Chondrocyte (in vitro differentiated cells): ENCODE results near the gene CKMT1A. TPM values are rescaled to one million over a fixed set of nuclear protein-coding genes. Genes with fewer than 3 reads are reported as not detected.
A peak's percentile ranks its signal among the peaks of the same experiment; 100 is the strongest.
"Not testable (repeated sequence)": the region's sequence is repeated elsewhere in the genome, so short reads cannot be mapped to it uniquely, and the experiment has no call there.

Experiments used
- DNase-seq: peaks from one replicate; pipeline ENCODE4 v3.0.0; 2021; ENCODE audit warnings: mixed read lengths, low spot score
- H3K27ac Mint-ChIP-seq: one replicate; pipeline ENCODE4 v1.8.0; 2021; ENCODE audit warnings: mild to moderate bottlenecking, moderate library complexity, mixed read lengths; ENCODE audit not compliant: unreplicated experiment
- H3K27me3 Mint-ChIP-seq: 2 replicates; pipeline ENCODE4 v1.8.0; 2021; ENCODE audit warnings: low read depth, mixed read lengths
- H3K36me3 Mint-ChIP-seq: 2 replicates; pipeline ENCODE4 v1.8.0; 2021; ENCODE audit warnings: low read depth, mixed read lengths
- H3K4me1 Mint-ChIP-seq: 2 replicates; pipeline ENCODE4 v1.8.0; 2021; ENCODE audit warnings: low read depth, mild to moderate bottlenecking, mixed read lengths
- H3K4me3 Mint-ChIP-seq: one replicate; pipeline ENCODE4 v1.8.0; 2021; ENCODE audit warnings: mild to moderate bottlenecking, moderate library complexity, mixed read lengths; ENCODE audit not compliant: unreplicated experiment
- H3K9me3 Mint-ChIP-seq: 2 replicates; pipeline ENCODE4 v1.8.0; 2021; ENCODE audit warnings: low read depth, mixed read lengths
- long read RNA-seq: library from polyadenylated mRNA; stranded (forward); transcript quantifications from one replicate; pipeline ENCODE4 v2.0.0, GENCODE V29; 2021
- total RNA-seq: library from RNA; stranded (reverse); gene quantifications from 3 replicates; pipeline ENCODE4 v1.2.1, GENCODE V29; 2021
- TF ChIP-seq, protein P1 (sequence below): fragments of 200-600 bp; sonication (generic); IDR thresholded peaks from 2 replicates; pipeline ENCODE4 v1.5.0; 2021; ENCODE audit warnings: antibody characterized with exemption, mild to moderate bottlenecking, moderate library complexity

CKMT1A gene
- not detected in 3 replicates for total RNA-seq
- long read RNA-seq: 0 reads

GRCh38 chr15:43693148-43694022, at the start of gene CKMT1A:
Gene CKMT1A (plus strand): TSS chr15:43693859. CDS start chr15:43694051, 192 bp downstream.
- not testable (repeated sequence) for H3K9me3 Mint-ChIP-seq, DNase-seq, H3K4me3 Mint-ChIP-seq, H3K36me3 Mint-ChIP-seq, H3K27ac Mint-ChIP-seq, H3K4me1 Mint-ChIP-seq
- H3K27me3 Mint-ChIP-seq: peaks cover 15% of the 10 kb centered on the region

DNA sequence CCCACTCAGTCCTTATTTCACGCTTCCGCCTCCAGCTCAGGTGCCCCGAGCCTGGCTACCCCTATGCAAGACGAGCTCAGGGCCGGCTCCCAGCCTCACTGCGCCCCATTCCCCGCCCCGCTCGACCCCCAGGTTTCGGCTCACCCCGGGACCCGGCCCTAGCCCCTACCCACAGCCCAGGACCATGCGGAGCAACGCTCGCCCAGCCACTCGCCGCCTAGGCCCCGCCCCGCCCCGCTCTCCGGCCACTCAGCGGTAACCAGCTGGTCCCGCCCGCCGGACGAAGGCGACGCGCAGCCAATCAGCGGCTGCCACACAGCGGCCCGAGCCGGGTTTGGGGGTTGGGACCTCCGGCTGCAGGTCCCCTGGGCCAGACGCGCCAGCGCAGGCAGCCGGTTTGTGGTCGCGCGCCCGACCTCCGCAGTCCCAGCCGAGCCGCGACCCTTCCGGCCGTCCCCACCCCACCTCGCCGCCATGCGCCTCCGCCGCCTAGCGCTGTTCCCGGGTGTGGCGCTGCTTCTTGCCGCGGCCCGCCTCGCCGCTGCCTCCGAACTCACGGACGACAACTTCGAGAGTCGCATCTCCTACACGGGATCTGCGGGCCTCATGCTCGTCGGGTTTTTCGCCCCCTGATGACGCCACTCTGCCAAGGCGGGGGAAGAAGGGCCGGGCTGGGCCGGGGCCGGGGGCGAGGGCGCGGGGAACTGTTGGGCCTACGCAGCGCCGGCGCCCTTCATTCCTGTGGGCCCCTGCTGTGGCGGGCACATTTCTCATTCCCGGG, 44.8 kb upstream of the CKMT1A start, which contains the start of gene CATSPER2:
CATSPER2 (minus strand) TSS at position 196 of the 781 bp plus-strand sequence. CDS start 783 bp downstream, outside the sequence.
- H3K27ac Mint-ChIP-seq: no peak within 1 kb of the TSS
- H3K4me3 Mint-ChIP-seq: no peak within 1 kb of the TSS

DNA sequence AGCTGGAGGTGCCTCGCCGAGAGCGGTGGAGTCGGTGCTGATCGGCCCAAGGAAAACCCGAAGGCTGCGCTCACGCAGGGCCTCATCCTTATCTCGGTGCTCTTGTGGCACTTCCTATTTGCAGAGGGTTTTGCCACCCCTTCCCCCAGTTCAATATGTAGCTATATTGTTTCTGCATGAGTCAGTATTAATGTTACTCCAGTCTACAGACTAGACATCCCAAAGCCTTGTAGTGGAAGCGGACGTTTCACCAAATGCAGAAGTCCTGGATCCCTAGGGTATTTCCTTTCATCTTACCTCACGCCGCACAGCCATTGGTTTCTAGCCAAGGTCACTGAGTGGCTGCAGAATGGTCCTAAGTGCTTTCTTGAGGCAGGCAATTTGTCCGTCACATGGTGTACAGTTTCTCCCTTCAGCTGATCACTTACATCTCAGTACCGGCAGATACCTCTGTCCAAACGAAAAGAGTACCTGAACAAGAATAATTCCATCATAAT, 44.2 kb upstream of the CKMT1A start:
- H3K36me3 Mint-ChIP-seq: peaks cover 11% of the 10 kb centered on the region
- H3K4me3 Mint-ChIP-seq, H3K4me1 Mint-ChIP-seq, H3K27me3 Mint-ChIP-seq, H3K27ac Mint-ChIP-seq, H3K9me3 Mint-ChIP-seq, DNase-seq: not testable (repeated sequence)

More for the DNA sequence above, 44.8 kb upstream of the CKMT1A start, which contains the start of gene CATSPER2:
- Mint-ChIP-seq H3K9me3 (no peaks in the 10 kb centered on the region), H3K36me3 (peaks cover 11% of the 10 kb centered on the region), H3K4me1 (no peaks in the 10 kb centered on the region), H3K27me3 (no peaks in the 10 kb centered on the region)
- peak; percentile 90 for DNase-seq
- TF ChIP-seq, protein P1, sequence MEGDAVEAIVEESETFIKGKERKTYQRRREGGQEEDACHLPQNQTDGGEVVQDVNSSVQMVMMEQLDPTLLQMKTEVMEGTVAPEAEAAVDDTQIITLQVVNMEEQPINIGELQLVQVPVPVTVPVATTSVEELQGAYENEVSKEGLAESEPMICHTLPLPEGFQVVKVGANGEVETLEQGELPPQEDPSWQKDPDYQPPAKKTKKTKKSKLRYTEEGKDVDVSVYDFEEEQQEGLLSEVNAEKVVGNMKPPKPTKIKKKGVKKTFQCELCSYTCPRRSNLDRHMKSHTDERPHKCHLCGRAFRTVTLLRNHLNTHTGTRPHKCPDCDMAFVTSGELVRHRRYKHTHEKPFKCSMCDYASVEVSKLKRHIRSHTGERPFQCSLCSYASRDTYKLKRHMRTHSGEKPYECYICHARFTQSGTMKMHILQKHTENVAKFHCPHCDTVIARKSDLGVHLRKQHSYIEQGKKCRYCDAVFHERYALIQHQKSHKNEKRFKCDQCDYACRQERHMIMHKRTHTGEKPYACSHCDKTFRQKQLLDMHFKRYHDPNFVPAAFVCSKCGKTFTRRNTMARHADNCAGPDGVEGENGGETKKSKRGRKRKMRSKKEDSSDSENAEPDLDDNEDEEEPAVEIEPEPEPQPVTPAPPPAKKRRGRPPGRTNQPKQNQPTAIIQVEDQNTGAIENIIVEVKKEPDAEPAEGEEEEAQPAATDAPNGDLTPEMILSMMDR: no peak

- H3K9me3 Mint-ChIP-seq: not testable (repeated sequence)
Observed at GRCh38 chr15:43659727-43660126, 33.9 kb upstream of the CKMT1A start.

DNA sequence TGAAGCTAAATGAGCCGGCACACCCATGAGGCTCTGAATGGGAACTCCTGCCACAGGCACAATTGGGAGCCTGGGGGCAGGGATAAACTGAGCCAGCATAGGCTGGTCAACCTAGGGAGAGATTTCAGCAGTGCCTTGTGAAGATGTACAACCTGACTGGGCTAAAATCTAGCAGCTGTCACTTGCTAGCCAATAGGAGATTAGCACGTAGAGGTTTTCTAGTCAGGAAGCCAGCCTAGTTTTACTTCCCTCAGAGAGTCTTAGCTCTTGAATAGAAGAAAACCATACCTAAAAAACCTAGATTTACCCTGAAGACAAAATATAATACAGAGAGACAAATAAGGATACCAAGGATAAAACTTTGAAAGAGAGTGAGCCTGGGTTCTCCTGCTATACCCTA, 31.4 kb upstream of the CKMT1A start:
- H3K27ac Mint-ChIP-seq, H3K9me3 Mint-ChIP-seq, H3K36me3 Mint-ChIP-seq, H3K27me3 Mint-ChIP-seq, DNase-seq, H3K4me1 Mint-ChIP-seq, H3K4me3 Mint-ChIP-seq: not testable (repeated sequence)

More at GRCh38 chr15:43659727-43660126, 33.9 kb upstream of the CKMT1A start:
- H3K27me3 Mint-ChIP-seq, H3K36me3 Mint-ChIP-seq, H3K4me1 Mint-ChIP-seq, H3K4me3 Mint-ChIP-seq, H3K27ac Mint-ChIP-seq, DNase-seq: not testable (repeated sequence)

- not testable (repeated sequence) for H3K36me3 Mint-ChIP-seq, DNase-seq, H3K27ac Mint-ChIP-seq, H3K27me3 Mint-ChIP-seq, H3K4me3 Mint-ChIP-seq, H3K9me3 Mint-ChIP-seq, H3K4me1 Mint-ChIP-seq
Observed at GRCh38 chr15:43663333-43663732, 30.3 kb upstream of the CKMT1A start.

- H3K4me3 Mint-ChIP-seq, DNase-seq, H3K4me1 Mint-ChIP-seq, H3K36me3 Mint-ChIP-seq, H3K27ac Mint-ChIP-seq, H3K9me3 Mint-ChIP-seq, H3K27me3 Mint-ChIP-seq: not testable (repeated sequence)
Observed at GRCh38 chr15:43666177-43666576, 27.5 kb upstream of the CKMT1A start.

DNA sequence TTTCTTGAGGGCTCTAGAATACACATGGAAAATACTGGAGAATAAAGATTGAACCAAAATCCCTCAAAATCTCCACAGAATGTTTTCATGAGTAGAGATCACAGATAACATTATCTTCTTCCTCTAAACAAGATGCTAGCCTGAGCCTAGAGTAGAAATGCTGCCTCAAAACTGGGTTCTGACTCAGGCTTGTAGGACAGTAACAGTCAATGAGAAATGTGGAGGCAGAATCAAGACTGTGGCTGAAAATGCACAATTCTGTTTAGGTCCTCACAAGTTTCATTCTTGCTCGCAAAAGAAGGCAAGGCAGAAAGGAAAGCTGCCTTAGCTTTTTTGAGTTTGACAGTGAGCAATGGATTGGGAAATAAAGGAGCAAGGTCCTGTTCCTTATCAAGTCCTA, 19.5 kb upstream of the CKMT1A start:
- not testable (repeated sequence) for H3K9me3 Mint-ChIP-seq, H3K27me3 Mint-ChIP-seq, H3K4me1 Mint-ChIP-seq, H3K4me3 Mint-ChIP-seq, H3K36me3 Mint-ChIP-seq, DNase-seq, H3K27ac Mint-ChIP-seq

DNA sequence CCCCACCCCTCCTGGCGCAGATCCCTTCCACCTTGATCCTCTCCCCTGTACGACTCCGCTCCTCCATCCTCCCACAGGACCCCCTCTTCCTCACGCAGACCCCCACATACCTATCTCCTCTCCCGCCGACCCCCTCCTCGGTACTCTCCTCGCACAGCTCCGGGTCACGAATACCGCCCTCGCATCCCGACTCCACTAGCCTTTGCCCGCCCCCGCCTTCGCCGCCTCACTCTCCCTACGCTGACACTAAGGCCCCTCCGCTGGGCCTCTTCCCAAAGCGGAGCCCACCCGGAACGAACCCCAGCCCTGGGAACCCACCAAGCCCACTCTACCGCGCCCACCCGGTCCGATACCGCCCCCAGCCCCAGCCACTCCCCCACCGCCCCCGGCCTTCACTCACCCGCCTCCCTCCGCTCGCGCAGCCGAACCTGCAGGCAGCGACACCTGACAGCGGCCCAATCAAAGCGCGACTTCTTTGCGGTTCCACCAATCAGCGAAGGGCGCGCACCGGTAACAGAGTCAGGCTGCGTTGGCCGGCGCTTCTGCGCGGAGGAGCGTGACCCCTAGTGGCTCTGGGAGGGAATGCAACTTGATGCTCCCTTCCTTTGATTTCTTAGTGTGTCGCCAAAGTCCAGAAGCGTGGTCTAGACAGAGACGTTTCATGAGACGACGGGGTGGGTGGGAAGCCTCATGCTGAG, 3.9 kb upstream of the CKMT1A start:
- DNase-seq, H3K4me1 Mint-ChIP-seq, H3K4me3 Mint-ChIP-seq, H3K9me3 Mint-ChIP-seq, H3K27ac Mint-ChIP-seq, H3K27me3 Mint-ChIP-seq, H3K36me3 Mint-ChIP-seq: not testable (repeated sequence)

DNA sequence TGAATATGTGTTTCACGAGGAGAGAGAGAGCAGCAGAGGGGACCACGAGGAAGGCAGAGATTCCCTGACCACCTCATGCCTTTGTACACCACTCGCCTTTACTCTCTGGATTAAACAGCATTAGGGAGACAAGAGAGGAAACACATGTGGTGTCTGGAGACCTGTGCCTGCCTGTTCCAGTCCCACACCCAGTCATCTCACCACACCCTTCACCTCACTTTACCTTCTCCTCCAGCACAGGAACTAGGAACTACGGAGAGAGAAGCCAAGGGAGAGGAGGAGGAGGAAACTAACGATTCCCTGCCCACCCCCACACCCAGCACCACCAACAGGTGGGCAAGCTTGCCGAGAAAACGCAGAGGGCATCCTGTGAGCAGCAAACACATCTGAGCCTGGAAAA, 980 bp upstream of the CKMT1A start:
- not testable (repeated sequence) for H3K36me3 Mint-ChIP-seq, H3K4me3 Mint-ChIP-seq, H3K4me1 Mint-ChIP-seq, H3K27ac Mint-ChIP-seq, H3K9me3 Mint-ChIP-seq, DNase-seq
- H3K27me3 Mint-ChIP-seq: peaks cover 13% of the 10 kb centered on the region
